Cardiac muscle cell (in vitro differentiated cells and primary cell): ENCODE data around the gene RTL9. TPM values are rescaled to one million over a fixed set of nuclear protein-coding genes. Genes with fewer than 3 reads are reported as not detected.

Source experiments
- DNase-seq, 2 donors: peaks; one replicate each; pipeline versions ENCODE4 v3.0.0 to v3.0.0-alpha.2; 2010 to 2017; ENCODE audit warnings: low read depth in 1 of 2, low spot score in 1 of 2
- H3K27ac ChIP-seq: fragments of 200-600 bp; sonication (generic); 2 replicates; pipeline ENCODE4 v1.5.1; 2016
- H3K27me3 ChIP-seq: fragments of 200-600 bp; sonication (generic); 2 replicates; pipeline ENCODE4 v1.6.0; 2016; ENCODE audit warnings: control low read depth
- H3K36me3 ChIP-seq: fragments of 200-600 bp; sonication (generic); 2 replicates; pipeline ENCODE4 v1.5.1; 2016; ENCODE audit warnings: control low read depth
- H3K4me1 ChIP-seq: fragments of 200-600 bp; sonication (generic); 2 replicates; pipeline ENCODE4 v1.8.1; 2017; ENCODE audit warnings: low read depth, mild to moderate bottlenecking, mixed run types
- H3K4me3 ChIP-seq: fragments of 200-600 bp; sonication (generic); 2 replicates; pipeline ENCODE4 v1.5.1; 2016; ENCODE audit warnings: mild to moderate bottlenecking
- H3K9me3 ChIP-seq: fragments of 200-600 bp; sonication (generic); 2 replicates; pipeline ENCODE4 v1.5.1; 2017; ENCODE audit warnings: low read depth, mild to moderate bottlenecking, control low read depth
- CTCF ChIP-seq: IDR thresholded peaks from 2 replicates; pipeline ENCODE4 v1.5.1; 2012; ENCODE audit warnings: low read depth, mild to moderate bottlenecking, low read length
- polyA plus RNA-seq: library from polyadenylated mRNA; unstranded; fragments of >200 nt; fragmentation: Nextera tagmentation; extraction: Ambion mirVana; gene quantifications from 2 replicates; pipeline ENCODE4 v1.2.1, GENCODE V29; 2016
- total RNA-seq: library from RNA; depleted of rRNA; stranded (reverse); fragments of >200 nt; gene quantifications from 2 replicates; pipeline ENCODE4 v1.2.3, GENCODE V29; 2016

RTL9 gene
- total and polyA plus RNA-seq, 2 experiments from 2014 or later = 0.88 to 1.4 TPM

GRCh38 chrX:110397904-110398303 lies 39.3 kb downstream of the RTL9 start:
- Histone ChIP-seq H3K27ac (no peak overlapping the region), H3K27me3 (no peaks in the 10 kb centered on the region), H3K9me3 (no peaks in the 10 kb centered on the region), H3K4me3 (no peak overlapping the region), H3K4me1 (no peaks in the 10 kb centered on the region), H3K36me3 (no peaks in the 10 kb centered on the region)
- DNase-seq = no peak
- TF ChIP-seq CTCF = no peak

GRCh38 chrX:110399497-110399896 lies 40.8 kb downstream of the RTL9 start:
- TF ChIP-seq CTCF = no peak

GRCh38 chrX:110399966-110400365 lies 41.3 kb downstream of the RTL9 start:
- no peaks in the 10 kb centered on the region for H3K4me1 ChIP-seq
- H3K27me3 ChIP-seq = no peaks in the 10 kb centered on the region
- H3K9me3 ChIP-seq = no peaks in the 10 kb centered on the region
- DNase-seq = no peak
- no peak overlapping the region for H3K27ac ChIP-seq
- H3K36me3 ChIP-seq = no peaks in the 10 kb centered on the region
- TF ChIP-seq CTCF = no peak
- H3K4me3 ChIP-seq = no peak overlapping the region

More at GRCh38 chrX:110399497-110399896, 40.8 kb downstream of the RTL9 start:
- Histone ChIP-seq H3K27ac (no peak overlapping the region), H3K27me3 (no peaks in the 10 kb centered on the region), H3K4me1 (no peaks in the 10 kb centered on the region), H3K4me3 (no peak overlapping the region), H3K9me3 (no peaks in the 10 kb centered on the region), H3K36me3 (no peaks in the 10 kb centered on the region)
- DNase-seq = no peak

GRCh38 chrX:110401135-110401534 lies 42.5 kb downstream of the RTL9 start:
- no peak overlapping the region for H3K4me3 ChIP-seq
- H3K36me3 ChIP-seq = no peaks in the 10 kb centered on the region
- no peaks in the 10 kb centered on the region for H3K27me3 ChIP-seq
- no peak overlapping the region for H3K27ac ChIP-seq
- DNase-seq = no peak
- no peaks in the 10 kb centered on the region for H3K9me3 ChIP-seq
- TF ChIP-seq CTCF = no peak
- no peaks in the 10 kb centered on the region for H3K4me1 ChIP-seq

GRCh38 chrX:110402091-110402849 lies 43.6 kb downstream of the RTL9 start:
- H3K9me3 ChIP-seq = no peaks in the 10 kb centered on the region
- H3K4me3 ChIP-seq = no peak overlapping the region
- H3K27ac ChIP-seq = no peak overlapping the region
- no peaks in the 10 kb centered on the region for H3K36me3 ChIP-seq
- H3K4me1 ChIP-seq = no peaks in the 10 kb centered on the region
- no peak for TF ChIP-seq CTCF
- DNase-seq = peak in 1 of 2 donors; percentile 62
- H3K27me3 ChIP-seq = no peaks in the 10 kb centered on the region

GRCh38 chrX:110402850-110403221 lies 44.2 kb downstream of the RTL9 start:
- no peak overlapping the region for H3K4me3 ChIP-seq
- no peaks in the 10 kb centered on the region for H3K4me1 ChIP-seq
- no peaks in the 10 kb centered on the region for H3K36me3 ChIP-seq
- H3K27ac ChIP-seq = no peak overlapping the region
- no peak for TF ChIP-seq CTCF
- H3K27me3 ChIP-seq = no peaks in the 10 kb centered on the region
- H3K9me3 ChIP-seq = no peaks in the 10 kb centered on the region
- no peak for DNase-seq
